Measurements from ENCODE around the gene PRKCZ.

The PRKCZ gene

GRCh38 chr1:2158272-2158671, 108.1 kb downstream of the PRKCZ start:
- DNase-seq (ENCODE audit: low read depth), result no peak

GRCh38 chr1:2159124-2159523, 108.9 kb downstream of the PRKCZ start:
- no peak for DNase-seq (ENCODE audit: low read depth)

- no peak for DNase-seq (ENCODE audit: low read depth)
These were observed 110.5 kb downstream of the PRKCZ start for GRCh38 chr1:2160451-2161300.

- DNase-seq (ENCODE audit: low read depth), result no peak
These were observed 113.0 kb downstream of the PRKCZ start for GRCh38 chr1:2163205-2163604.

DNA sequence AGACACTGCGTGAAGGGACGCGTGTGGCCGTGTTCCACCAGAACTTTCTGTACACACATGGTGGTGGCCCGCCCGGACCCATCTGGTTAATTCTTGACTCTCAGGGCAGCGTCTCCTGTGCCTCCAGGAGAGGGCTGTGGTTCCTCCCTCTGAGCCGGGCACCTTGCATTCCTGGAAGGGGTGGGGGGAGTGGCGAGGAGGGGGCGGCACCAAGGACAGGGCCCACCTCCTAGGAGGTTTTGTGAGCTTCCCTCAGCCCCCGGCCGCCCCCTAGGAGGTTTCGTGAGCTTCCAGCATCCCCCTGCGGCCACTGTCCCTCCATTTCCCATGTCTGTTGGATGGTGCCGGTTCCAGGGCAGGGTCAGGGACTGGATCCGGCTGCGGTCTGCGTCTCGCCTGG, 115.4 kb downstream of the PRKCZ start:
- DNase-seq (ENCODE audit: low read depth), result no peak

DNA sequence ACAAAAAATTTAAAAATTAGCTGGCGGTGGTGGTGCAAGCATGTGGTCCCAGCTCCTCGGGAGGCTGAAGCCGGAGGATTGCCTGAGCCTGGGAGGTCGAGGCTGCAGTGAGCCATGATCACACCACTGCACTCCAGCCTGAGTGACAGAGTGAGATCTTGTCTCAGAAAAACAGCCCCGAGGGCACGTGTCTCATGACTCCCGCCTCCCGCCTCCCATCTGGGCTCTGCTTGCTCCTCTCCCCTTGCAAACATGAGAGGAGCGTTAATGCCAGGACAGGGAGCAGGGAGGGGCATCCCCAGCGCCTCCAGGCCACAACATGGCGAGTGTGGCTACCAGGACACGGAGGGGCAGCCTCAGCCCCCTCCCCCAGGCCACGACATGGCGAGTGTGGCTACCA, 116.0 kb downstream of the PRKCZ start:
- DNase-seq (ENCODE audit: low read depth), result no peak

GRCh38 chr1:2166695-2167094, 116.5 kb downstream of the PRKCZ start:
- no peak for DNase-seq (ENCODE audit: low read depth)

- DNase-seq (ENCODE audit: low read depth), result no peak
These were observed 117.9 kb downstream of the PRKCZ start for GRCh38 chr1:2168090-2168489.

DNA sequence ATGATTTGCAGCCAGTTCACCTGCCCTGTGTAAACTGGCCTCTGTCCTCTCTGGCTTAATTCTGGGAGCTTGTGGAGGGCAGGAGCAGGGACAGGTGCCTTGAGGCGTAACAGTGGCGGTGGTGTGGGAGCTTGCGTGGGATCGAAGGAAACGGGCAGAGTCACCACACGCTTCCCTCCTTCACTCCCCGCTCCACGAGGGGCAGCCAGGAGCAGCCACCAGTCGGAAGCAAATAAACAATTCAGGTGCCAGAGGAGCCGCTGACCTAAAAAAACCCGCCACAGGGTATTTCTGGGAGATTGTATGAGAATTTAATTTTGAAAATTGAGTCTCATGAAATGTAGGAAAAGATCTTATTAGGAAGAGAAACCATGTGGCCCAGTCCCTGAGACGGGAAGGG, 118.3 kb downstream of the PRKCZ start:
- DNase-seq (ENCODE audit: low read depth), result no peak

DNA sequence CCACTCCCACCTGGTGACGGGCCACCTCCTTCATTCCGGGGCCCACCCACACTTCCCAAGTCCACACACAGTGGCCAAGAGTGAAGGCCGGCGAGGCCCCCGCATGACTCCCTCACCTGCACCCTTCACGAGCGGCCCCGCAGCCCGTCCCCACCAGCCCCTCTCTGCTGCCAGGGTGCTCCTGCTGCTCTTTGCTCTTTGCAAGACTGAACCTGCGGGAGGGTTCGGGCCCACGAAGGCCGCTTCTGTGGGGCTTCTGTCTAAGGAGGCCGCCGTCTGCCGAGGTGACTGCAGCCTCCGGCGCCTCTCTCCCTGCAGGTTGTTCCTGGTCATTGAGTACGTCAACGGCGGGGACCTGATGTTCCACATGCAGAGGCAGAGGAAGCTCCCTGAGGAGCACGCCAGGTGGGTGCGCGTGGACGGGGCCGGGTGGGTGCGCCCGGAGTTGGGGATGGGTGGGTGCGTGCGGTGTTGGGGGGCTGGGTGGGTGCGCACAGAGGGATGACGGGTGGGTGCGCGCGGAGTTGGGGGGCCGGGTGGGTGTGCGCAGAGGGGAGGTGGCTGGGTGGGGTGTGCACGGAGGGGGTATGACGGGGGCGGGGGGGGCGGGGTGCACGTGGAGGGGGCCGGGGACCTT, 119.1 kb downstream of the PRKCZ start:
- DNase-seq (ENCODE audit: low read depth), result no peak

- no peak for DNase-seq (ENCODE audit: low read depth)
These were observed 120.0 kb downstream of the PRKCZ start for GRCh38 chr1:2170211-2170610.

- DNase-seq (ENCODE audit: low read depth), result no peak
These were observed 121.8 kb downstream of the PRKCZ start for GRCh38 chr1:2172012-2172411.

- DNase-seq (ENCODE audit: low read depth), result no peak
These were observed 122.4 kb downstream of the PRKCZ start for GRCh38 chr1:2172551-2173146.

DNA sequence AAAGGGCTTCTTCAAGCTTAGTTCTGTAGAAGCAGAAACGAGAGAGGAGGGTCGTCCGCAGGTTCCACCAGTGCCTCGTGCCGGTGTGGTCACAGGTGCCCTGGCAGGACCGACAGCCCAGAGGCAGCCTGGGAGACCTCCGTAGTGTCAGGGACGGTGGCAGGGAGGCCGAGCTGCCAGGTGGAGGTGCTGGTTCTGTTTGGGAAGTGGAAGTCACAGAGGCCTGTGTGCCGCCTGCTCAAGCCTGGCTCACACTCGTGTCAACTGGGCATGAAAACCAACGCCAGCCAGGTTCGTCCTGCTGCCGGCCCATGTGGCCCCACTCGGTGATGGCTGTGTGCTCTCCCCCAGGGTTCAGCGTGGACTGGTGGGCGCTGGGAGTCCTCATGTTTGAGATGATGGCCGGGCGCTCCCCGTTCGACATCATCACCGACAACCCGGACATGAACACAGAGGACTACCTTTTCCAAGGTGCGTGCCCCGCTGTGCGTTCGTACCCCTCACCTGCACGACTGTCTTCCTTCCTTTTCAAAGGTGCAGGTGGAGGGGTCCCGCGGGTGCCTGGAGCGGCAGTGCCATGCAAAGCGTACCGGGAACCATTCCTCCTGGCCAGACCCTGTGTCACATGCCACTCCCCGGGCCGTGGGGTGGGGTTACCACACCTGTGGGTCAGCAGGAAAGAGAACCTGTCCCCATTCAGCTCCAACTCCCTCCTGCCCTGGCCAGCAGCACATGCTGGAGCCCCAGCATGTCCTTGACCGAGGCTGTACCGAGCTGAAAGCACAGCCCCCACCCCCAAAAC, 123.5 kb downstream of the PRKCZ start:
- no peak for DNase-seq (ENCODE audit: low read depth)

DNA sequence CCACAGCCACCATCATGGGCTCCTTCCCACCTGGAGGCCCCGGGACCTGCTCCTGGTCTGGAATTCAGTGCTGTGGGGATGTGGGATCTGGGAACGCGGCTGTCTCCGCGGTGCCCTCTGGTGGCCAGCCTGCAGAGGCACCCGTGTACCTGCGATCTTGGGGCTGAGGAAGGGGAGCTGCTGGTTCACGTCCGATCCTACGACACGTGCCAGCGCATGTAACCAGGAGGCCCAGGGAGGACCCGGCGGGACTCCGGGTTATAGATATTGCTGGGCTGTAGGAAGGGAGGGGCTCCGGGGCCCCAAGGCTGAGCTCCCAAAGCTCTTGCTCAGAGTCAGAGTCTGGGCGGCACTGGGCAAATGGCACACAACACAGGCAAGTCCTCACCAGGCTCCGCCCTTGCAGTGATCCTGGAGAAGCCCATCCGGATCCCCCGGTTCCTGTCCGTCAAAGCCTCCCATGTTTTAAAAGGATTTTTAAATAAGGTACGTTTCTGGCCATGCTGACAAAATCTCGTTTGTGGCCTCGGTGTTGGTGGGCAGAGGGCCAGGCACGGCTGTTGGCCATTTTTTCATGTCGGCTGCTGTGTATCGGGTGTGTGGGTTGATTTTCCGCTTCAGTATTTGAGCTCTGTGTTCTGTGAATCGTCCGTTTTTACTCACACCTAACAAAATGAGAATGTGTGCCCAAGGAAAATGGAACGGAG, 124.3 kb downstream of the PRKCZ start:
- no peak for DNase-seq (ENCODE audit: low read depth)

DNA sequence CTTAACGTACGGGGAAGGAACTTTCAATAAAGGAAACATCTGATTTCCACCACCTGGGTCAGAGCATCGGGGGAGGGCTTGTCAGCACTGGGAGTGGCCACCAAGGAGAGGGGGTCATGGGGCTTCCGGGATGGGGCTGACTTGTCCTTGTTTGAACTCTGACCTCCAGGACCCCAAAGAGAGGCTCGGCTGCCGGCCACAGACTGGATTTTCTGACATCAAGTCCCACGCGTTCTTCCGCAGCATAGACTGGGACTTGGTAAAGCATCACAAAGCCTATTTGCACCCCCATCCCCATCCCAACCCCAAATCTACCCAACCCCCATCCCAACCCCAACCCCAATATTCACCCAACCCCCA, 124.8 kb downstream of the PRKCZ start:
- DNase-seq (ENCODE audit: low read depth), result no peak

GRCh38 chr1:2175681-2176454, 125.7 kb downstream of the PRKCZ start:
- no peak for DNase-seq (ENCODE audit: low read depth)

GRCh38 chr1:2176615-2177014, 126.4 kb downstream of the PRKCZ start:
- DNase-seq (ENCODE audit: low read depth), result no peak

- no peak for DNase-seq (ENCODE audit: low read depth)
These were observed 127.3 kb downstream of the PRKCZ start for GRCh38 chr1:2177541-2177940.

DNA sequence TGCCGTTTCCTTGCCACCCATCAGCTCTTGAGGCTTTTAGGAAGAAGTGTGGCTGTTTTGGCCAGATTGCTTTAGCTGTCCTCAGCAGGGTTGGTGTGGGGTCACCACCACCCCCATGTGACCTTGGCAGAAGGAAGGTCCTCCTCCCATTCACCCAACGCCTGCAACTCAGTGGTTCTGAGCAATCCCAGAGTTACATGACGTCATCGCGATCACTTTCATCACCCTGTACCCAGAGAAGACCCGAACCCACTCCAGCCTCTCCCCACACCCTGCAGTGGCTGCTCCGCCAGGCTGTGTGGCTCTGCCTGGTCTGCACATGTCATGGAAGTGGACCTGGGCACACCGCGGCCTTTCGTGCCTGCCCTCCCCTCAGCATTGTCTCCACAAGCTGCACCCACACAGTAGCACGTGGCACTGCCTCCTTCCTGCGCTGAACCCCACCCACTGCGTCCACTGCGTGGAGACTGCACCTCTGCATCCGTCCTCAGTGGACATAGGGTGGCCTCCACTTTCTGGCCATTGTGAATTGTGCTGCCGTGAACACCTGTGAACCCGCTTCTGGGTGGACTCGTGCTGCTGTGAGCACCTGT, 127.8 kb downstream of the PRKCZ start:
- DNase-seq (ENCODE audit: low read depth), result no peak

DNA sequence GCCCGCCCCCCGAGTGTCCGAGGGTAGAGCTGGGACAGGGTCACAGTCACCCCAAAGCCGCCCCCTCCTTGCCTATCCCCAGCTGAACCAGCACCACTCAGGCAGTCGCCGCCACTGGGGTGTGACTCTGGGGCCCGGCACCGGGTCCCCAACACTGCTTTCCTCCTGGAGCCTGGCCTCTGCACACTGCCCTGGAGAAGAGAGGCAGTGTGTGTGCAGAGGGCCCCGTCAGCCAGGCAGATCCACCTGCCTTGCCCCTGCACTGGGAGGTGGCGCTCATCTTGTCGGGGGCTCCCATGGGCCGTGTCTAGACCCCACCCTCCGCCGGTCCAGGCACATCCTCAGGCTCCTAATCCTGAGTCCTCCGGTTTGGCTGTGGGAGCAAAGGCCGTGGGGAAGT, 128.7 kb downstream of the PRKCZ start:
- DNase-seq (ENCODE audit: low read depth), result no peak
